Mesenchymal stem cell (in vitro differentiated cells and primary cell): ENCODE results near the gene FXYD6.

Experiments
- DNase-seq: peaks from one replicate; pipeline ENCODE4 v3.0.0-alpha.2; 2013
- H2AFZ ChIP-seq: one replicate; pipeline ENCODE4 v1.6.1; 2013; ENCODE audit warnings: low read depth, mild to moderate bottlenecking, control low read depth, inconsistent platforms, low read length, moderate library complexity
- H2AK5ac ChIP-seq: 2 replicates; pipeline ENCODE4 v1.6.1; 2013; ENCODE audit warnings: low read length, moderate library complexity, mild to moderate bottlenecking, inconsistent platforms; ENCODE audit not compliant: severe bottlenecking
- H2BK120ac ChIP-seq: one replicate; pipeline ENCODE4 v1.6.1; 2013; ENCODE audit warnings: low read depth, mild to moderate bottlenecking, inconsistent platforms, low read length, moderate library complexity
- H2BK12ac ChIP-seq, 2 experiments: one replicate each; pipeline ENCODE4 v1.6.1; 2013; ENCODE audit warnings: inconsistent platforms in 2 of 2, low read length in 2 of 2, mild to moderate bottlenecking in 2 of 2, moderate library complexity in 2 of 2, control low read depth in 1 of 2
- H2BK15ac ChIP-seq: one replicate; pipeline ENCODE4 v1.6.1; 2013; ENCODE audit warnings: mild to moderate bottlenecking, low read depth, inconsistent platforms; ENCODE audit not compliant: poor library complexity, severe bottlenecking
- H2BK5ac ChIP-seq: 2 replicates; pipeline ENCODE4 v1.6.1; 2013; ENCODE audit warnings: low read depth, mild to moderate bottlenecking, low read length, control low read depth, inconsistent platforms; ENCODE audit not compliant: poor library complexity, severe bottlenecking
- H3K14ac ChIP-seq, 2 experiments: one replicate each; pipeline ENCODE4 v1.6.1; 2013; ENCODE audit warnings: inconsistent platforms in 2 of 2, low read length in 2 of 2, control low read depth in 1 of 2, mild to moderate bottlenecking in 1 of 2, moderate library complexity in 1 of 2
- H3K18ac ChIP-seq, 2 experiments: one replicate each; pipeline ENCODE4 v1.6.1; 2013; ENCODE audit warnings: inconsistent platforms in 2 of 2, low read length in 2 of 2, control low read depth in 1 of 2, low read depth in 1 of 2, mild to moderate bottlenecking in 1 of 2
- H3K23ac ChIP-seq, 2 experiments: one replicate each; pipeline ENCODE4 v1.6.1; 2013; ENCODE audit warnings: inconsistent platforms in 2 of 2, low read length in 2 of 2, mild to moderate bottlenecking in 2 of 2, moderate library complexity in 2 of 2, control low read depth in 1 of 2
- H3K27ac ChIP-seq: 2 replicates; pipeline ENCODE4 v1.5.1; 2013; ENCODE audit warnings: mild to moderate bottlenecking, moderate library complexity, low read length, control low read depth, inconsistent platforms; ENCODE audit not compliant: poor library complexity, severe bottlenecking
- H3K27me3 ChIP-seq, 2 experiments: 2 replicates each; pipeline versions ENCODE4 v1.6.1 to v1.7.0; 2013; ENCODE audit warnings: low read length in 2 of 2, mild to moderate bottlenecking in 2 of 2, moderate library complexity in 2 of 2, control low read depth in 1 of 2, inconsistent platforms in 1 of 2; ENCODE audit not compliant: control insufficient read depth in 1 of 2, insufficient read depth in 1 of 2
- H3K36me3 ChIP-seq, 2 experiments: 2 replicates each; pipeline versions ENCODE4 v1.6.1 to v1.7.0; 2013; ENCODE audit warnings: low read length in 2 of 2, control low read depth in 1 of 2, inconsistent platforms in 1 of 2, low read depth in 1 of 2, mild to moderate bottlenecking in 1 of 2; ENCODE audit not compliant: insufficient read depth in 2 of 2, control insufficient read depth in 1 of 2
- H3K4ac ChIP-seq, 2 experiments: one replicate each; pipeline ENCODE4 v1.6.1; 2013; ENCODE audit warnings: inconsistent platforms in 2 of 2, low read length in 2 of 2, mild to moderate bottlenecking in 2 of 2, moderate library complexity in 2 of 2, control low read depth in 1 of 2, low read depth in 1 of 2
- H3K4me1 ChIP-seq: 2 replicates; pipeline ENCODE4 v1.6.1; 2013; ENCODE audit warnings: low read depth, low read length, control low read depth; ENCODE audit not compliant: control insufficient read depth, insufficient read depth
- H3K4me2 ChIP-seq: 2 replicates; pipeline ENCODE4 v1.6.1; 2013; ENCODE audit warnings: low read length, mild to moderate bottlenecking, inconsistent platforms; ENCODE audit not compliant: poor library complexity, severe bottlenecking
- H3K4me3 ChIP-seq, 2 experiments: 2 replicates each; pipeline versions ENCODE4 v1.5.1 to v1.7.0; 2013; ENCODE audit warnings: low read length in 2 of 2, mild to moderate bottlenecking in 2 of 2, control low read depth in 1 of 2, low read depth in 1 of 2; ENCODE audit not compliant: insufficient read depth in 1 of 2
- H3K79me1 ChIP-seq: replicated peaks from 2 replicates; pipeline ENCODE4 v1.6.1; 2013; ENCODE audit warnings: mild to moderate bottlenecking, control low read depth, low read length, inconsistent platforms; ENCODE audit not compliant: poor library complexity, severe bottlenecking
- H3K9ac ChIP-seq: 2 replicates; pipeline ENCODE4 v1.7.0; 2013; ENCODE audit warnings: mild to moderate bottlenecking, low read length, moderate library complexity
- H3K9me3 ChIP-seq: 2 replicates; pipeline ENCODE4 v1.7.0; 2013; ENCODE audit warnings: mild to moderate bottlenecking, low read length; ENCODE audit not compliant: control insufficient read depth
- H4K8ac ChIP-seq: one replicate; pipeline ENCODE4 v1.6.1; 2013; ENCODE audit warnings: inconsistent platforms, mild to moderate bottlenecking, low read length, moderate library complexity
- H4K91ac ChIP-seq: one replicate; pipeline ENCODE4 v1.6.1; 2013; ENCODE audit warnings: mild to moderate bottlenecking, low read length, inconsistent platforms
- WGBS: methylation state at CpG from one replicate; pipeline ENCODE4 v1.1.7; 2013; ENCODE audit warnings: mixed read lengths; 5-methylcytosine and 5-hydroxymethylcytosine counted together

FXYD6 gene

GRCh38 chr11:117819096-117820040, 57.1 kb downstream of the FXYD6 start:
- 66% methylated on average over 9 of the region's 10 CpGs for WGBS
- peak overlapping the region in 1 of 2 experiments; percentile 4 for H3K4ac ChIP-seq
- no peak overlapping the region for H3K4me3 ChIP-seq
- H3K79me1 ChIP-seq, result no peaks in the 10 kb centered on the region
- no peak overlapping the region for H3K4me2 ChIP-seq
- no peak overlapping the region for H2BK15ac ChIP-seq
- H2BK12ac ChIP-seq, result peak overlapping the region in 1 of 2 experiments; percentile 89
- no peak overlapping the region for H2BK120ac ChIP-seq
- H2BK5ac ChIP-seq, result no peak overlapping the region
- H2AK5ac ChIP-seq, result peak overlapping the region; percentile 81
- H3K18ac ChIP-seq, result peak overlapping the region in 1 of 2 experiments; percentile 11
- peak overlapping the region in 1 of 2 experiments; percentile 62 for H3K14ac ChIP-seq
- H3K27ac ChIP-seq, result peak overlapping the region; percentile 94
- peaks cover 0 to 31% of the 10 kb centered on the region in 2 experiments for H3K36me3 ChIP-seq
- no peaks in the 10 kb centered on the region for H3K9me3 ChIP-seq
- H4K8ac ChIP-seq, result no peak overlapping the region
- peaks cover 70% of the 10 kb centered on the region for H3K4me1 ChIP-seq
- no peak overlapping the region for H3K23ac ChIP-seq
- no peak overlapping the region for H2AFZ ChIP-seq
- H3K27me3 ChIP-seq, result peaks cover 0 to 14% of the 10 kb centered on the region in 2 experiments
- no peak overlapping the region for H4K91ac ChIP-seq
- DNase-seq, result peak; percentile 86
- H3K9ac ChIP-seq, result no peak overlapping the region

GRCh38 chr11:117818041-117818873, 58.2 kb downstream of the FXYD6 start:
- no peak overlapping the region for H3K4me2 ChIP-seq
- H4K91ac ChIP-seq, result no peak overlapping the region
- no peak overlapping the region for H3K18ac ChIP-seq
- DNase-seq, result peak; percentile 78
- no peak overlapping the region for H2BK120ac ChIP-seq
- peak overlapping the region in 1 of 2 experiments; percentile 29 for H2BK12ac ChIP-seq
- H2AFZ ChIP-seq, result no peak overlapping the region
- peak overlapping the region; percentile 67 for H2AK5ac ChIP-seq
- H3K4ac ChIP-seq, result no peak overlapping the region
- H3K4me1 ChIP-seq, result peaks cover 68% of the 10 kb centered on the region
- 68% methylated on average over 5 of the region's 9 CpGs for WGBS
- no peak overlapping the region for H3K4me3 ChIP-seq
- peak overlapping the region; percentile 94 for H3K27ac ChIP-seq
- peaks cover 0 to 14% of the 10 kb centered on the region in 2 experiments for H3K27me3 ChIP-seq
- H3K9me3 ChIP-seq, result no peaks in the 10 kb centered on the region
- H3K36me3 ChIP-seq, result peaks cover 0 to 31% of the 10 kb centered on the region in 2 experiments
- peak overlapping the region in 1 of 2 experiments; percentile 5 for H3K23ac ChIP-seq
- H3K9ac ChIP-seq, result no peak overlapping the region
- H2BK5ac ChIP-seq, result no peak overlapping the region
- no peaks in the 10 kb centered on the region for H3K79me1 ChIP-seq
- no peak overlapping the region for H3K14ac ChIP-seq
- H4K8ac ChIP-seq, result no peak overlapping the region
- no peak overlapping the region for H2BK15ac ChIP-seq

GRCh38 chr11:117817368-117818040, 59.0 kb downstream of the FXYD6 start:
- Histone ChIP-seq H3K4me3 (peak overlapping the region in 1 of 2 experiments; percentile 26), H3K4me1 (peaks cover 66% of the 10 kb centered on the region), H3K23ac (no peak overlapping the region), H3K27ac (peak overlapping the region; percentile 94), H3K27me3 (peaks cover 0 to 12% of the 10 kb centered on the region in 2 experiments), H3K9me3 (no peaks in the 10 kb centered on the region), H3K9ac (peak overlapping the region; percentile 51), H3K18ac (peak overlapping the region; percentile 6 to 13), H2BK15ac (no peak overlapping the region), H4K91ac (peak overlapping the region; percentile 85), H2BK12ac (peak overlapping the region in 1 of 2 experiments; percentile 27), H3K14ac (peak overlapping the region in 1 of 2 experiments; percentile 7), H3K4ac (peak overlapping the region; percentile 16 to 90), H2BK120ac (peak overlapping the region; percentile 12), H2AFZ (peak overlapping the region; percentile 75), H3K36me3 (peaks cover 0 to 28% of the 10 kb centered on the region in 2 experiments), H2AK5ac (peak overlapping the region; percentile 79), H2BK5ac (peak overlapping the region; percentile 75), H4K8ac (peak overlapping the region; percentile 86), H3K4me2 (peak overlapping the region; percentile 61), H3K79me1 (no peaks in the 10 kb centered on the region)
- peak; percentile 85 for DNase-seq
- 17% methylated on average over 16 of the region's 19 CpGs for WGBS
